Stimulated activated CD4-positive, alpha-beta T cell treated with anti-CD3 and anti-CD28 coated beads, Interleukin-1b, Interleukin-23, amount 100 ng/mL, for 24 hours (primary cell): ENCODE results near the gene DTHD1.

Experiments used
- DNase-seq, 4 experiments: peaks; one replicate each; pipeline ENCODE4 v3.0.0-alpha.2; 2020; ENCODE audit warnings: low read depth in 4 of 4, low spot score in 1 of 4

DTHD1 gene

GRCh38 chr4:36343501-36344175 is 62.2 kb downstream of the DTHD1 start:
- no peak for DNase-seq

GRCh38 chr4:36348403-36348938 is 67.1 kb downstream of the DTHD1 start:
- DNase-seq, result peak in 2 of 4 experiments; percentile 5 to 9

GRCh38 chr4:36349938-36350549 is 68.6 kb downstream of the DTHD1 start:
- DNase-seq, result no peak

- DNase-seq, result peak; percentile 34 to 55 (median 48)
Observed at GRCh38 chr4:36351082-36351666, 69.8 kb downstream of the DTHD1 start.

- no peak for DNase-seq
Observed at GRCh38 chr4:36353998-36354397, 72.6 kb downstream of the DTHD1 start.

GRCh38 chr4:36358173-36358572 is 76.8 kb downstream of the DTHD1 start:
- DNase-seq, result no peak

GRCh38 chr4:36360755-36361154 is 79.3 kb downstream of the DTHD1 start:
- no peak for DNase-seq

- DNase-seq, result no peak
Observed at GRCh38 chr4:36363024-36363423, 81.6 kb downstream of the DTHD1 start.

- DNase-seq, result no peak
Observed at GRCh38 chr4:36374836-36375511, 93.6 kb downstream of the DTHD1 start.

GRCh38 chr4:36385951-36386571 is 104.6 kb downstream of the DTHD1 start:
- DNase-seq, result no peak

- no peak for DNase-seq
Observed at GRCh38 chr4:36386691-36387090, 105.3 kb downstream of the DTHD1 start.

GRCh38 chr4:36388710-36389109 is 107.3 kb downstream of the DTHD1 start:
- no peak for DNase-seq

- no peak for DNase-seq
Observed at GRCh38 chr4:36391411-36391810, 110.0 kb downstream of the DTHD1 start.

GRCh38 chr4:36392024-36392423 is 110.6 kb downstream of the DTHD1 start:
- DNase-seq, result no peak

GRCh38 chr4:36392916-36393315 is 111.5 kb downstream of the DTHD1 start:
- no peak for DNase-seq
